ENCODE results near the gene UPF2.
A peak's percentile ranks its signal among the peaks of the same experiment; 100 is the strongest.

Gene UPF2

GRCh38 chr10:11962176-11962575 lies 80.4 kb downstream of the UPF2 start:
- no peak for DNase-seq (ENCODE audit: low spot score)

- DNase-seq (ENCODE audit: low spot score), result no peak
Measured at GRCh38 chr10:11961771-11962170, 80.8 kb downstream of the UPF2 start.

- DNase-seq (ENCODE audit: low spot score), result no peak
Measured at GRCh38 chr10:11959966-11960365, 82.6 kb downstream of the UPF2 start.

- no peak for DNase-seq (ENCODE audit: low spot score)
Measured at GRCh38 chr10:11958956-11959355, 83.7 kb downstream of the UPF2 start.

- DNase-seq (ENCODE audit: low spot score), result no peak
Measured at GRCh38 chr10:11951695-11952094, 90.9 kb downstream of the UPF2 start.

- no peak for DNase-seq (ENCODE audit: low spot score)
Measured at GRCh38 chr10:11950325-11951018, 92.1 kb downstream of the UPF2 start.

GRCh38 chr10:11949152-11949551 lies 93.5 kb downstream of the UPF2 start:
- DNase-seq (ENCODE audit: low spot score), result no peak

- DNase-seq (ENCODE audit: low spot score), result no peak
Measured at GRCh38 chr10:11946652-11947051, 96.0 kb downstream of the UPF2 start.

- no peak for DNase-seq (ENCODE audit: low spot score)
Measured at GRCh38 chr10:11936389-11937152, 106.0 kb downstream of the UPF2 start.

GRCh38 chr10:11934262-11934661 lies 108.3 kb downstream of the UPF2 start:
- peak; percentile 53 for DNase-seq (ENCODE audit: low spot score)

GRCh38 chr10:11933577-11934223 lies 108.9 kb downstream of the UPF2 start:
- no peak for DNase-seq (ENCODE audit: low spot score)

- no peak for DNase-seq (ENCODE audit: low spot score)
Measured at GRCh38 chr10:11931038-11931437, 111.6 kb downstream of the UPF2 start.

GRCh38 chr10:11930312-11930978 lies 112.2 kb downstream of the UPF2 start:
- DNase-seq (ENCODE audit: low spot score), result no peak

- no peak for DNase-seq (ENCODE audit: low spot score)
Measured at GRCh38 chr10:11927746-11928145, 114.9 kb downstream of the UPF2 start.

GRCh38 chr10:11921800-11922392 lies 120.7 kb downstream of the UPF2 start:
- DNase-seq (ENCODE audit: low spot score), result no peak

GRCh38 chr10:11919271-11919670 lies 123.3 kb downstream of the UPF2 start:
- DNase-seq (ENCODE audit: low spot score), result no peak

- no peak for DNase-seq (ENCODE audit: low spot score)
Measured at GRCh38 chr10:11918384-11918783, 124.2 kb downstream of the UPF2 start.

GRCh38 chr10:11913079-11913641 lies 129.4 kb downstream of the UPF2 start:
- no peak for DNase-seq (ENCODE audit: low spot score)

- DNase-seq (ENCODE audit: low spot score), result no peak
Measured at GRCh38 chr10:11910102-11910501, 132.5 kb downstream of the UPF2 start.

- DNase-seq (ENCODE audit: low spot score), result no peak
Measured at GRCh38 chr10:11909618-11910017, 133.0 kb downstream of the UPF2 start.

GRCh38 chr10:11908991-11909390 lies 133.6 kb downstream of the UPF2 start:
- DNase-seq (ENCODE audit: low spot score), result no peak

GRCh38 chr10:11908536-11908935 lies 134.1 kb downstream of the UPF2 start:
- DNase-seq (ENCODE audit: low spot score), result no peak
